ENCODE results near the gene NACA. TPM values are rescaled to one million over a fixed set of nuclear protein-coding genes. Genes with fewer than 3 reads are reported as not detected.
"Not testable (repeated sequence)": the region's sequence is repeated elsewhere in the genome, so short reads cannot be mapped to it uniquely, and the experiment has no call there.

Gene NACA
- polyA plus RNA-seq, 1 of the 3 experiments (the other 2 are of a cell fraction) = 523 TPM

GRCh38 chr12:56709759-56710376 lies 15.2 kb downstream of the NACA start:
- H3K27me3 ChIP-seq (ENCODE audit: insufficient read depth) = no peaks in the 10 kb centered on the region
- H4K20me1 ChIP-seq (ENCODE audit: insufficient read depth) = peaks cover 11% of the 10 kb centered on the region
- H3K27ac ChIP-seq (ENCODE audit: low read depth in 2 of 2, low read length in 1 of 2) = no peak overlapping the region
- no peaks in the 10 kb centered on the region for H3K4me1 ChIP-seq (ENCODE audit: control insufficient read depth in 1 of 2, insufficient read depth in 2 of 2, low read depth in 1 of 2, low read length in 1 of 2)
- WGBS (ENCODE audit: low lambda C conversion rate) = 83% methylated on average over 5 of the region's 5 CpGs
- H3K79me2 ChIP-seq (ENCODE audit: insufficient read depth) = peaks cover 6% of the 10 kb centered on the region
- H3K9ac ChIP-seq = no peak overlapping the region
- H3K9me2 ChIP-seq = no peaks in the 10 kb centered on the region
- H3K36me3 ChIP-seq (replicated peaks in 1 of 2; ENCODE audit: control insufficient read depth in 1 of 2, insufficient read depth in 2 of 2, low read length in 1 of 2) = peaks cover 32 to 37% of the 10 kb centered on the region in 2 experiments
- ChIA-PET CTCF (interaction anchor here (1.0 kb wide), 1 partner anchor 9 kb away, joined by 3 read pairs; no protein-coding TSS in a partner anchor), POLR2A (interaction anchor here (1.3 to 2.2 kb wide), 2 partner anchors 9 to 15 kb away, joined by 5 to 11 read pairs; partner anchors contain the start of gene NACA)
- no peak for TF ChIP-seq NFIC (IDR thresholded peaks at IDR 0.05; ENCODE audit: borderline replicate concordance)
- no peak for TF ChIP-seq TAF1 (IDR thresholded peaks at IDR 0.05; ENCODE audit: borderline replicate concordance, low read depth, low read length)
- TF ChIP-seq YY1 (IDR thresholded peaks at IDR 0.05; ENCODE audit: low read depth) = no peak
- no peak overlapping the region for H2AFZ ChIP-seq (ENCODE audit: low read depth)
- H3F3A ChIP-seq (replicated peaks; ENCODE audit: insufficient read depth) = peaks cover 61% of the 10 kb centered on the region
- no peaks in the 10 kb centered on the region for H3K9me3 ChIP-seq
- no peak for DNase-seq
- H3K4me3 ChIP-seq (ENCODE audit: low read depth in 2 of 2, low read length in 1 of 2) = no peak overlapping the region
- H3K4me2 ChIP-seq = no peak overlapping the region

- H3K27me3 ChIP-seq (ENCODE audit: insufficient read depth); H3K9me2 ChIP-seq; H3K9me3 ChIP-seq; DNase-seq; H2AFZ ChIP-seq (ENCODE audit: low read depth); H3K4me2 ChIP-seq; H3K4me1 ChIP-seq (ENCODE audit: control insufficient read depth in 1 of 2, insufficient read depth in 2 of 2, low read depth in 1 of 2, low read length in 1 of 2); H4K20me1 ChIP-seq (ENCODE audit: insufficient read depth); H3K4me3 ChIP-seq (ENCODE audit: low read depth in 2 of 2, low read length in 1 of 2); H3K79me2 ChIP-seq (ENCODE audit: insufficient read depth); H3K27ac ChIP-seq (ENCODE audit: low read depth in 2 of 2, low read length in 1 of 2); POLR2A ChIA-PET; H3K36me3 ChIP-seq (replicated peaks in 1 of 2; ENCODE audit: control insufficient read depth in 1 of 2, insufficient read depth in 2 of 2, low read length in 1 of 2); H3K9ac ChIP-seq: not testable (repeated sequence)
- 83% methylated on average over 5 of the region's 5 CpGs for WGBS (ENCODE audit: low lambda C conversion rate)
- CTCF ChIA-PET = interaction anchor here (0.6 kb wide), 1 partner anchor 435 kb away, joined by 3 read pairs; no protein-coding TSS in a partner anchor
- peaks cover 11% of the 10 kb centered on the region for H3F3A ChIP-seq (replicated peaks; ENCODE audit: insufficient read depth)
These were observed 20.6 kb downstream of the NACA start for GRCh38 chr12:56704522-56704921.

- H3K9ac ChIP-seq = no peak overlapping the region
- H3K4me1 ChIP-seq (ENCODE audit: control insufficient read depth in 1 of 2, insufficient read depth in 2 of 2, low read depth in 1 of 2, low read length in 1 of 2) = peaks cover 4 to 5% of the 10 kb centered on the region in 2 experiments; a peak in 1 of 4 replicates
- no peaks in the 10 kb centered on the region for H3K9me2 ChIP-seq
- H2AFZ ChIP-seq (ENCODE audit: low read depth) = no peak overlapping the region
- POLR2A ChIA-PET = no interaction called here
- 70% methylated on average over 3 of the region's 3 CpGs for WGBS (ENCODE audit: low lambda C conversion rate)
- TF ChIP-seq RCOR1 (IDR thresholded peaks at IDR 0.05; ENCODE audit: low read length) (no peak), EZH2phosphoT487 (IDR thresholded peaks at IDR 0.05; ENCODE audit: borderline replicate concordance, low read depth) (no peak), RXRA (IDR thresholded peaks at IDR 0.05; ENCODE audit: borderline replicate concordance, low read depth) (no peak), TEAD4 (IDR thresholded peaks at IDR 0.05; ENCODE audit: borderline replicate concordance, insufficient read depth) (no peak)
- no peaks in the 10 kb centered on the region for H3K9me3 ChIP-seq
- no peaks in the 10 kb centered on the region for H3K27me3 ChIP-seq (ENCODE audit: insufficient read depth)
- no peak overlapping the region for H3K4me3 ChIP-seq (ENCODE audit: low read depth in 2 of 2, low read length in 1 of 2)
- CTCF ChIA-PET = interaction anchor here (1.3 kb wide), 1 partner anchor 62 kb away, joined by 3 read pairs; no protein-coding TSS in a partner anchor
- no peak overlapping the region for H3K27ac ChIP-seq (ENCODE audit: low read depth in 2 of 2, low read length in 1 of 2)
- H3F3A ChIP-seq (replicated peaks; ENCODE audit: insufficient read depth) = peaks cover 6% of the 10 kb centered on the region
- no peaks in the 10 kb centered on the region for H3K79me2 ChIP-seq (ENCODE audit: insufficient read depth)
- DNase-seq = no peak
- no peak overlapping the region for H3K4me2 ChIP-seq
- no peaks in the 10 kb centered on the region for H3K36me3 ChIP-seq (replicated peaks in 1 of 2; ENCODE audit: control insufficient read depth in 1 of 2, insufficient read depth in 2 of 2, low read length in 1 of 2)
- no peaks in the 10 kb centered on the region for H4K20me1 ChIP-seq (ENCODE audit: insufficient read depth)
These were observed 26.0 kb downstream of the NACA start for GRCh38 chr12:56699020-56699661.
